Tongue (tissue), 2 donors: Measurements from ENCODE around the gene GJB2. TPM values are rescaled to one million over a fixed set of nuclear protein-coding genes. Genes with fewer than 3 reads are reported as not detected.

ENCODE experiments used
- DNase-seq: peaks from one replicate; pipeline ENCODE4 v3.0.0-alpha.2; 2015
- total RNA-seq: library from RNA; depleted of rRNA; stranded (reverse); fragments of >200 nt; gene quantifications from one replicate; pipeline ENCODE4 v1.2.3, GENCODE V29; 2014

GJB2 gene
- total RNA-seq, 1 donor from 2014 or later = 21.2 TPM

- peak; percentile 61 for DNase-seq
Measured at GRCh38 chr13:20141238-20142022, 51.3 kb downstream of the GJB2 start.

- DNase-seq = no peak
Measured at GRCh38 chr13:20140487-20140886, 52.3 kb downstream of the GJB2 start.

GRCh38 chr13:20137875-20138274 is 54.9 kb downstream of the GJB2 start:
- DNase-seq = no peak

Other genes starting within 250 kb of the GJB2 start
- 120 TPM for gene ZMYM2, start 234.2 kb downstream of the GJB2 start, total RNA-seq
- 0.92 TPM for gene GJA3, start 31.9 kb downstream of the GJB2 start, total RNA-seq
- 18.5 TPM for gene GJB6, start 39.4 kb upstream of the GJB2 start, total RNA-seq